GM15510 (cell line): ENCODE data around the gene DIDO1.

Source experiments
- POLR2A ChIP-seq: IDR thresholded peaks from 3 replicates; pipeline ENCODE4 v1.6.1; 2011; ENCODE audit warnings: borderline replicate concordance; ENCODE audit not compliant: insufficient read length; ENCODE audit errors: extremely low read depth

The DIDO1 gene

GRCh38 chr20:62880147-62880934, 46.0 kb downstream of the DIDO1 start:
- no peak for TF ChIP-seq POLR2A

DNA sequence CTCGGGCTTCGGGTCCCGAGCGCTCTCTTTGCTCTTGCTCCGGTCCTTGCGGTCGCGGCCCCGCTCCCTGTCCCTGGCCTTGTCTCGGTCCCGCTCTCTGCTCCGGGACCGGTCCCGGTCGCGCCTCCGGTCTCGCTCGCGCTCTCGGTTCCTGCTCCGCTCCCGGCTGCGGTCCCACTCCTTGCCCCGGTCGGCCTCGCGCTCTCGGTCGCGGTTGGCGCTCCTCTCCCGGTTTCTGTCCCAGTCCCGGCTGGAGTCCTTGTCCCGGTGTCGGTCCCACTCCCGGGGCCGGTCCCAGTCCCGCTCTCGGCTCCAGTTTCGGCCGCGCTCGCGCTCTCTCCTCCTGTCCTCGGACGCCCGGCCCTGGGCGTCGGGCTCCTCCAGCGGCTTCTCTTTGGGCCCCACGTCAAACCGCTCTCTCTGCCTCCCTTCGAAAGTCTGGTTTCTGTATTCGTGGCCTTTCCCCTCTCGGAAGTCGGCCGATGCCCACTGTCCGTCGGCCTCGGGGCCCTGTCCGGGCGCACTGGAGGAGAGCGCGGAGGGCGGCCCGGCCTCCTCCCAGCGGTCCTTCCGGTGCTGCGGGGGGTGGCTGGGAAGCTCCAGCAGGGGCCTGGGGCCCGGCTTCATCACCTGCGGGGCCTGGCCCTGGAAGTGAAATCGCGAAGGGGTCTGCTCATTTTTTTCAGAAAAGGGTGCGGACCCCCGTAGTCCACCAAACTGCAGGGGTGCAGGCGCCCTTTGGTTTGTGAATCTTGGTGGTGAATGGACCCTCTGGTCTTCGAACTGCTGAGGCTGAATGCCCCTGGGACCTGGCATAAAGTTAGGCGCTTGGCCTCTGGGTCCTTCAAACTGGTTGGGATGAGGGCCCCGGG, 46.8 kb downstream of the DIDO1 start:
- TF ChIP-seq POLR2A = no peak

- no peak for TF ChIP-seq POLR2A
Measured at GRCh38 chr20:62878244-62879038, 47.9 kb downstream of the DIDO1 start.

GRCh38 chr20:62876902-62877816, 49.1 kb downstream of the DIDO1 start:
- no peak for TF ChIP-seq POLR2A

DNA sequence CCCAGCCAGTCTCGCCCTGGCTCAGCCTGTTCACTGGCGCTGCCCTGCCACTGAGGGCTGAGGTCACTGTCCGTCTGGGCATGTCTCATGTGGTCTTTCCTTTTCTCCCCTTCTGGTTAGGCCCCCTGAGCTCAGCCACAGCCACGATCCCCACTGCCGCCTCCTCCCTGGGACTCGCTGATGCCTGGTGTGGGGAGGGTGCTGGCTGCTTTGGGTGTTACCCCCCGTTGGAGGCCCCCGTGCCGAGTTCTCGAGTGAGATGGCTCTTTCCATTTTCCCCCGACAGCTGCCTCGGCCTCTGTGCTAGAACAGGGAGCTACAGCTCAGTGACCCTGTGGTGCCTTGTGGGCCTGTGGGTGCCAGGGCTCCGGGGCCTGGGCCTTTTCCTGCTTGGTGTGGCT, 49.8 kb downstream of the DIDO1 start:
- TF ChIP-seq POLR2A = no peak

DNA sequence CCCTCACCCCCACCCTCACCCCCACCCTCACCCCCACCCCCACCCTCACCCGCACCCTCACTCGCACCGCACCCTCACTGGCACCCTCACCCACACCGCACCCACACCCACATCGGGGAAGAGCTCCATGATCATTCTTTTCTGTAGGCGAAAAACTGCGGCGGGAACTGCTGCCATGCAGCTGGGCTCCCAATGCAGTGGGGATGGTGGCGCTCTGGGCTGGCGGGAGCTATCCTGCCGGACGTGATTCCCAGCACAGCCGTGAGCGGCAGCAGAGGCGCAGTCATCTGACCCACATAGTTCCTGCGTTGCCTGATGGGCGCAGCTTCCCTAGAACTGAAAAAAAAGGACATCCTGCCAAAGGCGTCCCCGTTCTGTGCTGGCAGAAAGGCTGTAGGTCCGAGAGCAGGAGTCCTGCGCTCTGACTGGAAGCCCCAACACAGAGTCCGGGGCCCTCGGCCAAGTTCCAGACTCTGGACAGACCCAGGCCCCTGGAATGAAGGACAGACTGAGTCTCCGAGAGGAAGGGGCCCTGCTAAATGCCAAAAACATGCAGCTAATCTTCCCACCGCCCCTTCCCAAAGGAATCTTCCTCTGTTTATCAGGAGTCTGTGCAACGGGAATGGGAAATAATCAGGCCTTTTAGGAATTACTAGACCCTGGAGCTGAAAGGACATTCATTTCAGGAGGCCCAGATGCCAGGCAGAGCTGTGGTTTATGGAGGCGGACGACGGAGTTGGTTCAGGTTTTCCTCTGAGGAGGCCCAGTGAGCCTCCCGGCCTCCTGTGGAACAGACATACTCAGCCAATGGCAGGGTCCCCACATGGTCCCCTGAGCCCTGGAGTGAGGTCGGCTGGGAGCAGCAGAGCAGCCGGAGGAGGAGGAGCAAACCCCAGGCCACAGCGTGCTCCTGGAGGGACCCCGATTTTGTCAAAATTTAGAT, 50.6 kb downstream of the DIDO1 start:
- no peak for TF ChIP-seq POLR2A

GRCh38 chr20:62874964-62875344, 51.4 kb downstream of the DIDO1 start:
- TF ChIP-seq POLR2A = no peak

DNA sequence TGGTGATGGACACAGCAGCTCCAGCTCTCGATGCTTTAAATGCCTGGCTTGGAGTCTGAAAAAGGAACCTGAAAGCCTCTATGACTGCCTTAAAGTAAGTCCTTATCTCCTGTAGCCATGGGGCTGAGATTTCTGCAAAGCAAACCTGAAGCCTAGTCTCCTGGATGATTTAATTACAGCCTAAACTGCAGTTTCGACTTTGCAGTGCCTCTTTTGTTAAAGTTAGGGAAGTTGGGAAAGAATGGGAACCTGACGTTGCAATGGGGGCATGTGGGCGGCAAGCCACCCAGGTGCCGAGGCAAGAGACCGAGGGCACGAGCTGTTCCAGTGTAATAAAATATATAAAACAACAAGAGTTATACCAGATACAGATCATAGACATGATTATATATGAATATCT, 53.0 kb downstream of the DIDO1 start:
- TF ChIP-seq POLR2A = no peak

GRCh38 chr20:62872862-62873261, 53.4 kb downstream of the DIDO1 start:
- no peak for TF ChIP-seq POLR2A

- TF ChIP-seq POLR2A = no peak
Measured at GRCh38 chr20:62872184-62872847, 54.0 kb downstream of the DIDO1 start.

DNA sequence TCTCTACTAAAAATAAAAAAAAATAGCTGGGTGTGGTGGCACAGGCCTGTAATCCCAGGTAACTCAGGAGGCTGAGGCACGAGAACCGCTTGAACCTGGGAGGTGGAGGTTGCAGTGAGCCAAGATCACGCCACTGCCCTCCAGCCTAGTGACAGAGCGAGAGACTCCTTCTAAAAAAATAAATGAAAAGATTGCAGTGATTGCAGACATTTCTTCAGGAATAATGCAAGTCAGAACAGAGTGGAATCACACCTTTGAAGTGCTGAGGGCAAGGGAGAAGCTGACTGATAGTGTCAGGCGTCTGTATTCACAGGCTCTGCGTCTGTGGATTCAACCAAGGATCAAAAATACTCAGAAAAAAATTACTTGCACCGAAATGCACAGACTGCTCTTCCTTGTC, 62.1 kb downstream of the DIDO1 start:
- TF ChIP-seq POLR2A = no peak

DNA sequence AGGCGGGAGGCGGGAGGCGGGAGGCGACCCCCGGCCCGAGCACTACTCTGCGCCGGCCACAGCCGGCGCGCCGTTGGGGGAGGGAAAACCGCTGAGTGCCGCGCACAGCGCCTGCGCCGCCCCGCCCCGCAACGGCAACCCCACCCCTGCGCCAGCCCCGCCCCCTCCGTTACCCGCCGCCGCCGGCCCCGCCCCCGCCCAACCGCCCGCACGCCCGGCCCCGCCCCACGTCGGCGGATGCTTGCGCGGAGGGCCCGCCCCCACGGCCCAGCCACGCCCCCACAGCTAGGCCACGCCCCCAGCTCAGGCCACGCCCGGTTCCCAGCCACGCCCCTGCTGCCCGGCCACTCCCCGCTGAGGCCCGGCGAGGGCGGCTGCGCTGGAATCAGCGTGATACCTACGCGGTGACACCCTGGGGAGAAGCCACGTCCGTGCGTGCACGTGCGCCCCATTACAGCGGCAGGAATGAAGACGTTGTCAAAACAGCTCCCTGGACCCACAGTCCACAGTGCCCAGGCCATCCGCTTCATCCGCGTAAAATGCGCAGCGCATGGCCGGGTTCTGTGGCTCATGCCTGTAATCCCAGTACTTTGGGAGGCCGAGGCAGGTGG, 64.5 kb downstream of the DIDO1 start, which contains the start of gene TCFL5:
Gene TCFL5, minus strand, starts transcription at position 97 of the 611 bp plus-strand sequence. CDS start 152 bp downstream, outside the sequence.
- TF ChIP-seq POLR2A = peak; percentile 29

DNA sequence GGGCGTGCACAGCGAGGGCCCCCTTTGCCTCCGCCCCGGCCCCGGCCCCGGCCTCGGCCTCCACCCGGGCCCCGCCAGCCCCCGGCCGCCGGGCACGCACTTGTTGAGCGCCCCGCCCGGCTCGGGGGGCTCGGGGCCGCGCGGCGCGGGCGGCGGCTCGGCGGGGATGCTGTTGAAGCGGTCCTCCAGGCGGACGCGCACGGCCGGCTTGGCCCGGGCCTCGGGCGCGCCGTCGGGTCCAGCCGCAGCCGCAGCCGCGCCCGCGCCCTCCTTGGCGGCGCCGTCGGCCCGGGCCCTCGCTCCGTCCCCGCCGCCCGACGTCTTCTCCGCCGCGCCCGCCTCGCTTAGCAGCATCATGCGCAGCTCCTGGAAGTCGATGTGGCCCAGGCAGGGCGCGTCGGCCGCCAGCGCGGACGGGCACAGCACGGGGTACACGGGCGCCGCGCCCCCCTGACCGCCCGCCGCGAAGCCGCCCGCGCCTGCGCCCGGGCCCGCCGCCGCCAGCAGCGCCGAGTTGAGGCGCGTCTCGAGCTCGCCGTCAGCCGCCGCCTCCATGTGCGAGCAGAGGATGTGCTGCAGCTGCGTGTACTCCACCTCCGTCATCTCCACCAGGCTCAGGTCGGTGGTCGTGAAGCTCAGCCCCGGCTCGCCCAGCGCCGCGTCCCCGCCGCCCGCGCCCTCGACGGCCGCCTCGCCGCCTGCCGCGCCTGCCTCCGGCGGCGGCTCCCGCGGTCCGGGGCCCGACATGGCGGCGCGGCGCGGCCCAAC, 65.2 kb downstream of the DIDO1 start:
- no peak for TF ChIP-seq POLR2A
